Measurements from ENCODE around the gene TMEM181. TPM values are rescaled to one million over a fixed set of nuclear protein-coding genes. Genes with fewer than 3 reads are reported as not detected.
"Not testable (repeated sequence)": the region's sequence is repeated elsewhere in the genome, so short reads cannot be mapped to it uniquely, and the experiment has no call there.

The TMEM181 gene
- total and polyA plus RNA-seq, 2 experiments from 2014 or later: 17.9 to 21.0 TPM

- Histone ChIP-seq H3K27me3 (no peaks in the 10 kb centered on the region), H3K9me3 (ENCODE audit: low read depth) (no peaks in the 10 kb centered on the region), H3K4me1 (ENCODE audit: low read depth) (peaks cover 40% of the 10 kb centered on the region), H3K27ac (peak overlapping the region; percentile 24), H3K4me3 (no peak overlapping the region), H3K36me3 (peaks cover 15% of the 10 kb centered on the region)
- peak; percentile 4 for TF ChIP-seq CTCF (IDR thresholded peaks at IDR 0.05; ENCODE audit: low read depth, low read length)
- peak in 1 of 2 donors; percentile 81 for DNase-seq (ENCODE audit: low read depth in 1 of 2, low spot score in 1 of 2)
These were observed 71.2 kb downstream of the TMEM181 start for GRCh38 chr6:158630938-158631616.

GRCh38 chr6:158631678-158632537 is 72.0 kb downstream of the TMEM181 start:
- Histone ChIP-seq H3K27ac (peak overlapping the region; percentile 24), H3K4me3 (no peak overlapping the region), H3K4me1 (ENCODE audit: low read depth) (peaks cover 40% of the 10 kb centered on the region), H3K9me3 (ENCODE audit: low read depth) (no peaks in the 10 kb centered on the region), H3K27me3 (no peaks in the 10 kb centered on the region), H3K36me3 (peaks cover 24% of the 10 kb centered on the region)
- peak in 1 of 2 donors; percentile 86 for DNase-seq (ENCODE audit: low read depth in 1 of 2, low spot score in 1 of 2)
- no peak for TF ChIP-seq CTCF (IDR thresholded peaks at IDR 0.05; ENCODE audit: low read depth, low read length)

GRCh38 chr6:158632538-158633119 is 72.7 kb downstream of the TMEM181 start:
- peaks cover 33% of the 10 kb centered on the region for H3K4me1 ChIP-seq (ENCODE audit: low read depth)
- H3K4me3 ChIP-seq; H3K27me3 ChIP-seq; DNase-seq (ENCODE audit: low read depth in 1 of 2, low spot score in 1 of 2); H3K9me3 ChIP-seq (ENCODE audit: low read depth): not testable (repeated sequence)
- peak overlapping the region; percentile 24 for H3K27ac ChIP-seq
- H3K36me3 ChIP-seq: peaks cover 29% of the 10 kb centered on the region

GRCh38 chr6:158633127-158633526 is 73.2 kb downstream of the TMEM181 start:
- no peak overlapping the region for H3K4me3 ChIP-seq
- TF ChIP-seq CTCF (IDR thresholded peaks at IDR 0.05; ENCODE audit: low read depth, low read length): no peak
- peaks cover 29% of the 10 kb centered on the region for H3K36me3 ChIP-seq
- H3K27me3 ChIP-seq: no peaks in the 10 kb centered on the region
- no peaks in the 10 kb centered on the region for H3K9me3 ChIP-seq (ENCODE audit: low read depth)
- peaks cover 28% of the 10 kb centered on the region for H3K4me1 ChIP-seq (ENCODE audit: low read depth)
- DNase-seq (ENCODE audit: low read depth in 1 of 2, low spot score in 1 of 2): no peak
- H3K27ac ChIP-seq: no peak overlapping the region

GRCh38 chr6:158634695-158635426 is 75.0 kb downstream of the TMEM181 start:
- Histone ChIP-seq H3K4me1 (ENCODE audit: low read depth) (peaks cover 11% of the 10 kb centered on the region), H3K9me3 (ENCODE audit: low read depth) (no peaks in the 10 kb centered on the region), H3K27ac (peak overlapping the region; percentile 44), H3K36me3 (peaks cover 29% of the 10 kb centered on the region), H3K27me3 (no peaks in the 10 kb centered on the region), H3K4me3 (no peak overlapping the region)
- DNase-seq (ENCODE audit: low read depth in 1 of 2, low spot score in 1 of 2): no peak
- no peak for TF ChIP-seq CTCF (IDR thresholded peaks at IDR 0.05; ENCODE audit: low read depth, low read length)
